Activated T-cell treated with anti-CD3 and anti-CD28 coated beads for 24 hours (primary cell): ENCODE results near the gene TPST2.

Experiments
- DNase-seq: peaks from one replicate; pipeline ENCODE4 v3.0.0-alpha.2; 2020; ENCODE audit warnings: low read depth

TPST2 gene

DNA sequence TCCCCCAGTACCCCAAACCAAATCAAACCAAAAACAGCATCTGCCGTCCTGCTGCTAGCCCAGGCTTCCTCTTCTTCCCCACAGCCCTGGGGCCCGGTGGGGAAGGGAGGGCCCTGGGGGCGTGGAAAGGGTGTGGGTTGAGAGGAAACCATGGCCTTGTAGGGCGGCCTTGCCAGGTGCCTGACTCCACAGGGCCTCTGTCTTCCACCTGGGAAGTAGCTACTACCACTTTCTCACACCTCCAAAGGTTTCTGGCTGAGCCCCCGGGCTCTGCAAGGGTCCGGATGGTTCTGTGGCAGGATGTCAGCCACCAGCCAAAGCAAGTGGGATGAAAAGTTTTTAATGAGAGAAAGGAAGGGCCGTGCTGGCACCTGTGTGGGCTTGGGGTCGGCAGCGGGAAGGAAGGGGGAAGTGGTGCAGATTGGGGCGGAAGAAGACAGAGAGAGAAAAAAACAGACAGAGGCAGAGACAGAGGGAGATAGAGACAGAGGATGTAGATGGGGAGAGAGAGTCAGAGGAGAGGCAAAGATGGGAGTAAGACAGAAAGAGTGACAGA lies 10.5 kb downstream of the TPST2 start:
- DNase-seq, result peak; percentile 23

DNA sequence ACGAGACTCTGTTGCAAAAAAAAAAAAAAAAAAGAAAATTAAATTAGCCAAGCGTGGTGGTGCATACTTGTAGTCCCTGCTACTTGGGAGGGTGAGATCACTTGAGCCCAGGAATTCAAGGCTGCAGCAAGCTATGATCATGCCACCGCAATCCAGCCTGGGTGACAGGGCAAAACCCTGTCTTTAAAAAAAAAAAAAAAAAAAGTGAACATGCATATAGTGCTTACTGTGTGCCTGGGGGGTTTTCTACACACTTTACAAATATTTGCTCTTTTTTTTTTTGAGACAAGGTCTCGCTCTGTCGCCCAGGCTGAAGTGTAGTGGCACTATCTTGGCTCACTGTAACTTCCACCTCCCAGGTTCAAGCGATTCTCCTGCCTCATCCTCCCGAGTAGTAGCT lies 12.9 kb downstream of the TPST2 start:
- DNase-seq, result no peak

- no peak for DNase-seq
Measured at GRCh38 chr22:26576026-26576680, 13.8 kb downstream of the TPST2 start.

DNA sequence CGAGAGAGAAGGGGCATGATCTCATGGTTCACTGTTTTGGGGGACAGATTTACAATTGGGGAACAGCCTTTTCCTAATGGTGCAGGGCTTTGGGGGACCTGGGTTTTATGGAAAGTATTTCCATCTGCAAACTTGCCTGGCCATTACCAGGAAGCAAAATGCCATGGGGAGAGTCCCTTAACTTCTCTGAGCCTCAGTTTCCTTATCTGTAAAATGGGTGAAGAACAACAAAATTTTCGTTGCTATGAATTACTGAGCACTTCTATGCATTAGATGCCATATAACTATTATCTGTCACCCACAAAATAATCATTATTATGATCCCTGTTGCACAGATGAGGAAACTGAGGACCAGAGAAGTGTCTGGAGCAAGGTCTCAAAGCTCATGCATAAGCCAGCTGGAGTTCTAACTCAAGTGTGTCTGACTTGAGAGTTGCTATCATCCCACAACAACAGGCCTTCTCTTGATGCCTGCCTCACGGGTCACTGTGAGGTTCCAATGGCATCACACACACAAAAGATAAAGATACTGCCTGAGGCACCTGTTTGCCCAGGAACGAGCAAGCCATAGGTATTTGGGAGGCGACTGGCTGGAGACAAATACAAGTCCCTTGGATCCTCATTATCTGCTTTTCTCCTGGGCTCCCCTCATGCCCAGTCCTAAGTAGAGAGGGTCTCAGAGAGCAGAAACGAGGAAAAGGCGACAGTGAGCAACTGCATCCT lies 15.8 kb downstream of the TPST2 start:
- no peak for DNase-seq

GRCh38 chr22:26573026-26573662 lies 16.8 kb downstream of the TPST2 start:
- no peak for DNase-seq

GRCh38 chr22:26570864-26571525 lies 18.9 kb downstream of the TPST2 start:
- DNase-seq, result no peak

DNA sequence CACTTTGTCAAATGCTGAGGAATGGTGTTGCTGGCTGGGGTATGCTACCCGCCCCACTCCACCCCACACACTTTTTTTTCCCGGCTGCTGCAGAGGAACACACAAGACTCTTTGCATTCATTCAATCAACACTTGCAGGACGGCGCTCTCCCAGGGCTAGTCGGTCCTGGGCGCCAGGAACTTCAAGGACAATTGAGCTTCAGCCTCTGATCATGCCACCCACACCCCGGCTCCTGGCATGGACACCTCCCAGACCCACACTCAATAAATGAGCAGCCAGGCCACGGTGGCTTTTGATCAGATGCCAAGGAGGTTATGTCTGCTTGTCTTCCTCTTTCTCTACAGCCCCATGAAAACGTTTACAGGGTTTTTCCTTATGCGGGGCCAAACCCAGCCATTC lies 19.8 kb downstream of the TPST2 start:
- DNase-seq, result no peak

- no peak for DNase-seq
Measured at GRCh38 chr22:26568207-26568706, 21.7 kb downstream of the TPST2 start.

GRCh38 chr22:26567610-26568009 lies 22.3 kb downstream of the TPST2 start:
- no peak for DNase-seq

- no peak for DNase-seq
Measured at GRCh38 chr22:26566994-26567393, 22.9 kb downstream of the TPST2 start.

- DNase-seq, result no peak
Measured at GRCh38 chr22:26565889-26566288, 24.0 kb downstream of the TPST2 start.

DNA sequence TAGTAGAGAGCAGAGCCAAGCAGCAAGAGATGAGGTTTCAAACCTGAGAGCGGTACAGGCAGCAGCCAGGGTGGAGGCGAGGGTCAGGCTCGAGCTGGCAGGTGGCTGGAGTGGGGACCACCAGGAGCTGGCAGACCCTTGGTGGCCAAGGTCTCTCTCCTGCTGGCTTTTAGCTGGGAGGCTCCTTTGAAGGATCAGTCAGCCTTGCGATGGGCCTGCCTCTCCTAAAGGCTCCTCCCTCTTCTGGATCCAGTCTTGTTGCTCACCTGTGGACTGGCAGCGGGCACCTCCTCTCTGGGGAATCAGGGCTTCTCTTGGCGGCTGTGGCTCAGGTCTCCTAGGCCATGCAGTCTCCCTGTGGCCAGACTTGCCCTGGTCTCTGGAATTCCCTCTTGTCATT lies 24.8 kb downstream of the TPST2 start:
- DNase-seq, result no peak

DNA sequence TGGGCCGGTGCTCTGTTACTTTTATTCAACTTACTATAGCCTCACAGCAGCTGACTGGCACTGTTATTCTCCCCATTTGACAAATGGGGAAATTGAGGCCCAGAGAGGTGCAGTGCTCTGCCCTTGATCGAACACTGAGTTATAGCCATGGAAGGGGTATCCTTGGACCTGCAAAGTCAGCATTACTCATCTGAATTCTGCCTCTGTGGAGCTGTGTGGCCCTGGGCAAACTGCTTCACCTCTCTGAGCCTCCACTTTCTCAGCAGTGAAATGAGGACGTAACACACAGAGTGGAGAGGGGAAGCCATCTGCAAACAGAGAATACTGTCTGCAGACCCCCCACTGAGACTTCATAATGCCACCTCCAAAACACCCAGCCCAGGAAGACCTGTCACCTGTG lies 25.3 kb downstream of the TPST2 start:
- no peak for DNase-seq

DNA sequence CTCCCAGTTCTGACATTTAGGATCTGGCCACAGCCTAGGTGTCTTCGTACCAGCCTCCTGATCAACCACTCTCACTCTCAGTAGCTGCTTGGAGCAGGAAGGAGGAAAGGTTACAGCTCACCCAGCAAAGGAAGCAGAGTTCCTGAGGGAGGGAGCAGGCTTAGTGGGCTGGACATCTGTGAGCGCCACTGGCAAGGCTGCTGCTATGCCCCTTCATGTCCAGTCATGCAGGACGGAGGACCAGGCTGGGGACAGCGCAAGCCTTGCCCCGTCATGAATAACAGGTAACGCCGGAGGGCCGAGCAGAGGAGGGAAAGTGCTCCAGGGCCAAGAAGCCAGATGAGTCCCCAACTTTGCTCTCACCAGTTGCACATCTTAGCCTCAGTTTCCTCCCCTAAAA lies 25.8 kb downstream of the TPST2 start:
- no peak for DNase-seq

- no peak for DNase-seq
Measured at GRCh38 chr22:26563022-26563421, 26.9 kb downstream of the TPST2 start.

- no peak for DNase-seq
Measured at GRCh38 chr22:26561756-26562417, 28.0 kb downstream of the TPST2 start.

GRCh38 chr22:26559961-26560575 lies 29.9 kb downstream of the TPST2 start:
- no peak for DNase-seq

DNA sequence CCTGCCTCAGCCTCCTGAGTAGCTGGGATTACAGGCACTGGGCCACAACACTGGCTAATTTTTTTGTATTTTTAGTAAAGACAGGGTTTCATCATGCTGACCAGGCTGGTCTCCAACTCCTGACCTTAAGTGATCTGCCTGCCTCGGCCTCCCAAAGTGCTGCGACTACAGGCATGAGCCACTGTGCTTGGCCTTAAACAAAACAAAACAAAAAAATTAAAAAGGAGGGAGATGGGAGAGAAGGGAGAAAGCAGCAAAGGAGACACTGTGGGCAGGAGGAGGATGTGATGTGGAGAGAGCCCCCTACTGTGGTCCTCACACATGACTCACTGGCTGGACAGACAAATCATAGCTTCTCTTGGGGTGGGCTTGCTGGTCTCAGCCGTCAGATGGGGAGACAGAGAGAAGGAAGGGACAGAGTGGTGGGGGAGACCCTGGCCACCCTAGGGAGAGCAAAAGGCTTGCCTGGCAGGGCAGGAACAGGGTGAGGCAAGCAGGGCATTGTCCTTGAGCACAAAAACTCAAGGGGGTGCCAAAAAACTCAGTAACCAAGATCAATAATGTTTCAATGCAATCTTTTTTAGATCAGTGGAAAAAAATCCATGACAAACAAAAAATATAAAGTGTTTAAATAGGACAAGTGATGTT lies 31.6 kb downstream of the TPST2 start:
- no peak for DNase-seq

DNA sequence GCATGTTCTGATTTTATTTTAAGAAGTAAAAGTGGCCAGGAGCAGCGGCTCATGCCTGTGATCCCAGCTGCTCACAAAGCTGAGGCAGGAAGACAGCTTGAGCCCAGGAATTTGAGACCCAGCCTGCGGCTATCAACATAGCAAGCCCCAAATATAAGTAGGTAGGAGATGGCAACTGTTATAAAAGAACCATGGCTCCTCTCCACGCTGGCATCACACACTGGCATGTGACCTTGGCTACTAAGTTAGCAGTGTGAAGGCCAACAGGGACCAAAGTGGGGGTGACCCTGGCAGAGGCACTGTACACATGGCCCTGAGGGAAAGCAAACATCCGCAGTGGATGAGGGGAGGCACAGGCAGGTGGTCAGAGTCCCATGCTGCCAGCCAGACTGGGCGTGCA lies 33.0 kb downstream of the TPST2 start:
- no peak for DNase-seq

DNA sequence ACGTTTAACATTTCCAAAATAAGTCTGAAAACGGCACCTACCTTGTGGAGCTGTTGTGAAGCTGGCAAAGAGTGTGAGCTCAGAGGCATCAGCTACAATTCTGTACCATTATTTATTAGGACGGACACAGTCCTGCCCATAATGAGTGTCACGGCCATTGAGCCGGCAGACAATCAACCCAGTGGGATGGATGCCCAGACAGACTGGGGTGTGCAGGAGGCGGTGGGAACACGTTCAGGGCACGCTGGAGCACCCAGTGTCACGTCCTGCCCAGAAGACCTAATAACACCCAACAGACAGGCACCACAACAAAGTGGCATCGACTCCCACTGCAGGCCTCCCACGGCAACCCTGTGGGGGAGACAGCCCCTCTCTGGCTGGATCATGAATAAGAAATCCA lies 34.5 kb downstream of the TPST2 start:
- no peak for DNase-seq

DNA sequence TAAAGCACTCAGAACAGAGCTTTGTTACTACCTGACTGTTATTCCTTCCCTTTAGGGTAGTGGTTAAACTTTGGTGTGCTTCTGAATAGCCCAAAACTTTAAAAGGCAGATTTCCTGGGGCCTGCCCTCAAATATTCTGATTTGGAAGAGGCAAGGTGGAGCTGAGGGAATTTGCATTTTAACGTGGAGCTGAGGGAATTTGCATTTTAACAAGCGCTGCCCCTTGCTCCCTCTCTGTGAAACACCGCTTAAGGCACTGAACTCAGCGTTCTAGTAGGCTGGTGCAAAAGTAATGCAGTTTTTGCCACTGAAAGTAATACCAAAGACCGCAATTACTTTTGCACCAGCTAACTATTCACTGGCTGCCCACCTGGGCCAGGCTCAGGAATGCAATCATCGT lies 35.0 kb downstream of the TPST2 start:
- no peak for DNase-seq
